Right lobe of liver (tissue), 4 donors: ENCODE data around the gene VWA8.
A peak's percentile ranks its signal among the peaks of the same experiment; 100 is the strongest.

ENCODE experiments used
- POLR2A ChIP-seq: fragments of 450-650 bp; IDR thresholded peaks from one replicate; pipeline ENCODE4 v1.6.1; 2017; ENCODE audit warnings: antibody characterized with exemption, mild to moderate bottlenecking
- TF ChIP-seq, protein P1 (sequence below), 4 donors: fragments of 200-600 bp in 3 of 4; fragments of 450-650 bp in 1 of 4; IDR thresholded peaks; one replicate each; pipeline versions ENCODE4 v1.5.1 to v1.8.0; 2016 to 2022; ENCODE audit warnings: antibody characterized with exemption in 4 of 4, mild to moderate bottlenecking in 2 of 4
- donor health status: DM: no; HTN: no; CAD: no.
- donor health status: DM: no; HTN: no; CAD: no.
- donor health status: DM: no; HTN: yes; CAD: no.

DNA sequence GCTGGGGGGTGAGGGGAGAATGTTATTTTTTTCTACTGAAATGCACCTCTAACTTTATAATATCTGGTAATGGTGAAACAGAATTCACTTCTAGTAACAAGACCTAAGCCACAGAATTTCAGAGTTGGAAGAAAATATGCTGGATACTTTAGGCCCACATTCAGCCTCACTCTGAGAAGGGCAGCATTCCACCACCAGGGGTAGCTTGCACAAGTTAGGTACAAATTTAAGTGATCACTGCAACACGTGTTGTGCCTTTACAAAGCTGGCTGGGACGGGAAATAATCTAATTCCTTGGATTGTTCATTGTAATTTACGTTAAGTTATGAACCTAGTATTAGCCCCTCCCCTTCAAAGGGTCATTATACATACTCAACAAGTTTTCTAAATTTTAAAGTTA is 311.2 kb downstream of the VWA8 start:
- TF ChIP-seq, protein P1, sequence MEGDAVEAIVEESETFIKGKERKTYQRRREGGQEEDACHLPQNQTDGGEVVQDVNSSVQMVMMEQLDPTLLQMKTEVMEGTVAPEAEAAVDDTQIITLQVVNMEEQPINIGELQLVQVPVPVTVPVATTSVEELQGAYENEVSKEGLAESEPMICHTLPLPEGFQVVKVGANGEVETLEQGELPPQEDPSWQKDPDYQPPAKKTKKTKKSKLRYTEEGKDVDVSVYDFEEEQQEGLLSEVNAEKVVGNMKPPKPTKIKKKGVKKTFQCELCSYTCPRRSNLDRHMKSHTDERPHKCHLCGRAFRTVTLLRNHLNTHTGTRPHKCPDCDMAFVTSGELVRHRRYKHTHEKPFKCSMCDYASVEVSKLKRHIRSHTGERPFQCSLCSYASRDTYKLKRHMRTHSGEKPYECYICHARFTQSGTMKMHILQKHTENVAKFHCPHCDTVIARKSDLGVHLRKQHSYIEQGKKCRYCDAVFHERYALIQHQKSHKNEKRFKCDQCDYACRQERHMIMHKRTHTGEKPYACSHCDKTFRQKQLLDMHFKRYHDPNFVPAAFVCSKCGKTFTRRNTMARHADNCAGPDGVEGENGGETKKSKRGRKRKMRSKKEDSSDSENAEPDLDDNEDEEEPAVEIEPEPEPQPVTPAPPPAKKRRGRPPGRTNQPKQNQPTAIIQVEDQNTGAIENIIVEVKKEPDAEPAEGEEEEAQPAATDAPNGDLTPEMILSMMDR (IDR thresholded peaks at IDR 0.05) = peak in 3 of 4 donors; percentile 9 to 19 (median 13)
- no peak for TF ChIP-seq POLR2A
